ENCODE results near the gene NKD1.

The NKD1 gene

GRCh38 chr16:50548909-50549560 lies 839 bp downstream of the NKD1 start:
- no peak for DNase-seq (ENCODE audit: extremely low read depth, low read depth)
- no peak for TF ChIP-seq CTCF (IDR thresholded peaks at IDR 0.05; ENCODE audit: low read depth, low read length)

- DNase-seq (ENCODE audit: extremely low read depth, low read depth), result no peak
- no peak for TF ChIP-seq CTCF (IDR thresholded peaks at IDR 0.05; ENCODE audit: low read depth, low read length)
Observed at GRCh38 chr16:50549561-50549915, 1.3 kb downstream of the NKD1 start.

- DNase-seq (ENCODE audit: extremely low read depth, low read depth), result no peak
- no peak for TF ChIP-seq CTCF (IDR thresholded peaks at IDR 0.05; ENCODE audit: low read depth, low read length)
Observed at GRCh38 chr16:50550035-50550434, 1.8 kb downstream of the NKD1 start.

GRCh38 chr16:50550866-50551641 lies 2.9 kb downstream of the NKD1 start:
- DNase-seq (ENCODE audit: extremely low read depth, low read depth), result no peak
- TF ChIP-seq CTCF (IDR thresholded peaks at IDR 0.05; ENCODE audit: low read depth, low read length), result no peak

- TF ChIP-seq CTCF (IDR thresholded peaks at IDR 0.05; ENCODE audit: low read depth, low read length), result no peak
- no peak for DNase-seq (ENCODE audit: extremely low read depth, low read depth)
Observed at GRCh38 chr16:50552476-50553101, 4.4 kb downstream of the NKD1 start.

- DNase-seq (ENCODE audit: extremely low read depth, low read depth), result no peak
- TF ChIP-seq CTCF (IDR thresholded peaks at IDR 0.05; ENCODE audit: low read depth, low read length), result no peak
Observed at GRCh38 chr16:50553182-50553710, 5.0 kb downstream of the NKD1 start.
